Thyroid gland (tissue), 4 donors: ENCODE data around the gene ATL2.

Source experiments
- POLR2A ChIP-seq, 2 donors: fragments of 450-650 bp; IDR thresholded peaks; one replicate each; pipeline ENCODE4 v1.6.1; 2017; ENCODE audit warnings: antibody characterized with exemption in 2 of 2, mild to moderate bottlenecking in 2 of 2, moderate library complexity in 1 of 2
- TF ChIP-seq, protein P1 (sequence below), 6 experiments: fragments of 200-600 bp in 3 of 6; fragments of 450-650 bp in 3 of 6; sonication (generic) in 3 of 6; IDR thresholded peaks; one replicate each; pipeline ENCODE4 v1.5.1; 2016 to 2019; ENCODE audit warnings: antibody characterized with exemption in 6 of 6, mild to moderate bottlenecking in 2 of 6, inconsistent platforms in 1 of 6, moderate library complexity in 1 of 6

DNA sequence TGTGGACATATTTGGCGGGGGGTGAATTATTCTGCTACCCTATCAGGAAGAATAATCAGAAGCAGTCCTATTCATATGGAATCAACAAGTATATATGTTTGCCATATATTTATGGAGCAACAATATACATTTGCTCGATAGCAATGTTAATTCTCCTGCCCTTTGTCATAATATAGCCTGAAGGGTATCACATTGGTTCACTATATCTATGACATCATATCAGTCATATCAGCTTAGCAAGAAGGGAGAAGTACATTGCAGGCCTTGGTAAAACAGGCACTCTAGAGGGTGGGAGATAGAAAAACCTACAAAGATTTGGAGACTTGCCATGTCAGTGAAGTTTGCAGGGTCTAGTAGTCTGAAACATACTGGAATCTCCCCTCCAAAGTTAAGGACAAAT is 128.4 kb downstream of the ATL2 start:
- TF ChIP-seq, protein P1, sequence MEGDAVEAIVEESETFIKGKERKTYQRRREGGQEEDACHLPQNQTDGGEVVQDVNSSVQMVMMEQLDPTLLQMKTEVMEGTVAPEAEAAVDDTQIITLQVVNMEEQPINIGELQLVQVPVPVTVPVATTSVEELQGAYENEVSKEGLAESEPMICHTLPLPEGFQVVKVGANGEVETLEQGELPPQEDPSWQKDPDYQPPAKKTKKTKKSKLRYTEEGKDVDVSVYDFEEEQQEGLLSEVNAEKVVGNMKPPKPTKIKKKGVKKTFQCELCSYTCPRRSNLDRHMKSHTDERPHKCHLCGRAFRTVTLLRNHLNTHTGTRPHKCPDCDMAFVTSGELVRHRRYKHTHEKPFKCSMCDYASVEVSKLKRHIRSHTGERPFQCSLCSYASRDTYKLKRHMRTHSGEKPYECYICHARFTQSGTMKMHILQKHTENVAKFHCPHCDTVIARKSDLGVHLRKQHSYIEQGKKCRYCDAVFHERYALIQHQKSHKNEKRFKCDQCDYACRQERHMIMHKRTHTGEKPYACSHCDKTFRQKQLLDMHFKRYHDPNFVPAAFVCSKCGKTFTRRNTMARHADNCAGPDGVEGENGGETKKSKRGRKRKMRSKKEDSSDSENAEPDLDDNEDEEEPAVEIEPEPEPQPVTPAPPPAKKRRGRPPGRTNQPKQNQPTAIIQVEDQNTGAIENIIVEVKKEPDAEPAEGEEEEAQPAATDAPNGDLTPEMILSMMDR (IDR thresholded peaks at IDR 0.05) = no peak
- no peak for TF ChIP-seq POLR2A (IDR thresholded peaks at IDR 0.05)
